Measurements from ENCODE around the gene FGFR3. TPM values are rescaled to one million over a fixed set of nuclear protein-coding genes. Genes with fewer than 3 reads are reported as not detected.

FGFR3 gene
- polyA plus RNA-seq, 1 of the 3 experiments (the other 2 are of a cell fraction) = 1.1 TPM

DNA sequence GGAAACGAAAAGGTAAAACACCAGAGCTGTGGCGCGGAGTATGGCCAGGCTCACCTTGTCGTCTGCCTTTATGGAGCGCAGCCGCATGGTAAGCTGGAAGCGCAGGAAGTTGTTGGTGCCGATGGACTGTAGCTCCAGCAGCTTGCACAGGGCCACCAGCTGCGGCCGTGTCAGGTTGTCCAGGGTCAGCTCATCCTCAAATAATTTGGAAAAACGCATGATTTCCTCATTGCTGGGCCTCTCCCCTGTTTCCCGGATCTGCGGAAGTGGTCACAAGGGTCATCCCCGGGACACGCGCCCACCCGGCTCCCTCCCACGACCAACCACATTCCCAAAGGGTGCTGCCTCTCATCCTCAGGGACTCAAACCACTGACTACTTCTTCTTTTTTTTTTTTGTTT, 39.6 kb downstream of the FGFR3 start:
- Histone ChIP-seq H3K4me2 (no peak overlapping the region), H3K27ac (ENCODE audit: low read depth in 2 of 2, low read length in 1 of 2) (no peak overlapping the region), H3K4me1 (ENCODE audit: control insufficient read depth in 1 of 2, insufficient read depth in 2 of 2, low read depth in 1 of 2, low read length in 1 of 2) (peaks cover 0 to 7% of the 10 kb centered on the region in 2 experiments; a peak in 1 of 4 replicates), H2AFZ (ENCODE audit: low read depth) (no peak overlapping the region), H3K4me3 (ENCODE audit: low read depth in 2 of 2, low read length in 1 of 2) (no peak overlapping the region), H3K9ac (no peak overlapping the region), H3K27me3 (ENCODE audit: insufficient read depth) (no peaks in the 10 kb centered on the region), H4K20me1 (ENCODE audit: insufficient read depth) (peaks cover 2% of the 10 kb centered on the region; the same call in 1 of the 2 replicates), H3K36me3 (replicated peaks in 1 of 2; ENCODE audit: control insufficient read depth in 1 of 2, insufficient read depth in 2 of 2, low read length in 1 of 2) (peaks cover 11 to 47% of the 10 kb centered on the region in 2 experiments), H3K79me2 (ENCODE audit: insufficient read depth) (no peaks in the 10 kb centered on the region; the same call in 1 of the 2 replicates), H3K9me3 (no peaks in the 10 kb centered on the region), H3F3A (replicated peaks; ENCODE audit: insufficient read depth) (peaks cover 12% of the 10 kb centered on the region), H3K9me2 (no peaks in the 10 kb centered on the region)
- DNase-seq = no peak
- 95% methylated on average over 18 of the region's 18 CpGs for WGBS (ENCODE audit: low lambda C conversion rate)
- CTCF ChIA-PET = interaction anchor here (0.6 to 1.7 kb wide), 3 partner anchors 22 to 84 kb away, joined by 3 to 9 read pairs (median 3); no protein-coding TSS in a partner anchor
- POLR2A ChIA-PET = no interaction called here
- TF ChIP-seq TCF12 (IDR thresholded peaks at IDR 0.05) (no peak), JUND (IDR thresholded peaks at IDR 0.05) (no peak), RAD21 (IDR thresholded peaks at IDR 0.05; ENCODE audit: low read length) (no peak), TAF1 (IDR thresholded peaks at IDR 0.05; ENCODE audit: borderline replicate concordance, low read depth, low read length) (no peak), NRF1 (IDR thresholded peaks at IDR 0.05; ENCODE audit: low read depth, low read length) (no peak), CTCF (IDR thresholded peaks at IDR 0.05) (no peak), FOXM1 (IDR thresholded peaks at IDR 0.05; ENCODE audit: low read depth) (no peak), FOSL2 (IDR thresholded peaks at IDR 0.05; ENCODE audit: borderline replicate concordance, low read depth) (no peak), RFX5 (IDR thresholded peaks at IDR 0.05; ENCODE audit: low read length) (no peak), FOXJ3 (CRISPR knock-in tag; IDR thresholded peaks at IDR 0.05) (no peak), ELF1 (IDR thresholded peaks at IDR 0.05) (no peak), SMC3 (IDR thresholded peaks at IDR 0.05; ENCODE audit: low read depth, low read length) (no peak), EP300 (IDR thresholded peaks at IDR 0.05; ENCODE audit: borderline replicate concordance in 1 of 2, low read depth in 1 of 2, low read length in 1 of 2) (no peak), POLR2AphosphoS5 (IDR thresholded peaks at IDR 0.05; ENCODE audit: low read depth, low read length) (no peak), YY1 (IDR thresholded peaks at IDR 0.05; ENCODE audit: low read depth) (no peak)
- TF ChIP-seq, protein P1, sequence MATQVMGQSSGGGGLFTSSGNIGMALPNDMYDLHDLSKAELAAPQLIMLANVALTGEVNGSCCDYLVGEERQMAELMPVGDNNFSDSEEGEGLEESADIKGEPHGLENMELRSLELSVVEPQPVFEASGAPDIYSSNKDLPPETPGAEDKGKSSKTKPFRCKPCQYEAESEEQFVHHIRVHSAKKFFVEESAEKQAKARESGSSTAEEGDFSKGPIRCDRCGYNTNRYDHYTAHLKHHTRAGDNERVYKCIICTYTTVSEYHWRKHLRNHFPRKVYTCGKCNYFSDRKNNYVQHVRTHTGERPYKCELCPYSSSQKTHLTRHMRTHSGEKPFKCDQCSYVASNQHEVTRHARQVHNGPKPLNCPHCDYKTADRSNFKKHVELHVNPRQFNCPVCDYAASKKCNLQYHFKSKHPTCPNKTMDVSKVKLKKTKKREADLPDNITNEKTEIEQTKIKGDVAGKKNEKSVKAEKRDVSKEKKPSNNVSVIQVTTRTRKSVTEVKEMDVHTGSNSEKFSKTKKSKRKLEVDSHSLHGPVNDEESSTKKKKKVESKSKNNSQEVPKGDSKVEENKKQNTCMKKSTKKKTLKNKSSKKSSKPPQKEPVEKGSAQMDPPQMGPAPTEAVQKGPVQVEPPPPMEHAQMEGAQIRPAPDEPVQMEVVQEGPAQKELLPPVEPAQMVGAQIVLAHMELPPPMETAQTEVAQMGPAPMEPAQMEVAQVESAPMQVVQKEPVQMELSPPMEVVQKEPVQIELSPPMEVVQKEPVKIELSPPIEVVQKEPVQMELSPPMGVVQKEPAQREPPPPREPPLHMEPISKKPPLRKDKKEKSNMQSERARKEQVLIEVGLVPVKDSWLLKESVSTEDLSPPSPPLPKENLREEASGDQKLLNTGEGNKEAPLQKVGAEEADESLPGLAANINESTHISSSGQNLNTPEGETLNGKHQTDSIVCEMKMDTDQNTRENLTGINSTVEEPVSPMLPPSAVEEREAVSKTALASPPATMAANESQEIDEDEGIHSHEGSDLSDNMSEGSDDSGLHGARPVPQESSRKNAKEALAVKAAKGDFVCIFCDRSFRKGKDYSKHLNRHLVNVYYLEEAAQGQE (IDR thresholded peaks at IDR 0.05; ENCODE audit: low read depth, low read length) = no peak
- TF ChIP-seq, protein P2, sequence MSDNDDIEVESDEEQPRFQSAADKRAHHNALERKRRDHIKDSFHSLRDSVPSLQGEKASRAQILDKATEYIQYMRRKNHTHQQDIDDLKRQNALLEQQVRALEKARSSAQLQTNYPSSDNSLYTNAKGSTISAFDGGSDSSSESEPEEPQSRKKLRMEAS (IDR thresholded peaks at IDR 0.05; ENCODE audit: low read depth) = no peak

All from SK-N-SH (cell line).